Omental fat pad (tissue), 4 donors: Measurements from ENCODE around the gene SETSIP. TPM values are rescaled to one million over a fixed set of nuclear protein-coding genes. Genes with fewer than 3 reads are reported as not detected.
"Not testable (repeated sequence)": the region's sequence is repeated elsewhere in the genome, so short reads cannot be mapped to it uniquely, and the experiment has no call there.

ENCODE experiments used
- ATAC-seq: fragments of 150-250 bp; one replicate; pipeline ENCODE4 v1.9.1; 2016; ENCODE audit warnings: mild to moderate bottlenecking, moderate library complexity; ENCODE audit not compliant: low FRiP score
- DNase-seq: peaks from one replicate; pipeline ENCODE4 v3.0.0-alpha.2; 2019; ENCODE audit warnings: low spot score
- CTCF ChIP-seq, 3 donors: fragments of 450-650 bp; IDR thresholded peaks; one replicate each; pipeline ENCODE4 v1.5.1; 2016 to 2017; ENCODE audit warnings: antibody characterized with exemption in 3 of 3, mild to moderate bottlenecking in 3 of 3, moderate library complexity in 2 of 3
- total RNA-seq, 4 donors: library from RNA; depleted of rRNA; stranded (reverse); fragments of >200 nt; gene quantifications; one replicate each; pipeline ENCODE4 v1.1.0, GENCODE V29; 2016

The SETSIP gene
- total RNA-seq, 4 donors from 2014 or later: not detected

GRCh38 chr1:92031281-92032110, 43.7 kb downstream of the SETSIP start:
- no peak for TF ChIP-seq CTCF (IDR thresholded peaks at IDR 0.05)
- ATAC-seq (no peak), DNase-seq (no peak)

- DNase-seq (no peak), ATAC-seq (no peak)
- TF ChIP-seq CTCF (IDR thresholded peaks at IDR 0.05): no peak
Measured at GRCh38 chr1:92030656-92031107, 44.5 kb downstream of the SETSIP start.

- TF ChIP-seq CTCF (IDR thresholded peaks at IDR 0.05): no peak
- ATAC-seq: no peak
- DNase-seq: no peak
Measured at GRCh38 chr1:92029241-92029922, 45.8 kb downstream of the SETSIP start.

GRCh38 chr1:92026806-92027205, 48.4 kb downstream of the SETSIP start:
- DNase-seq: no peak
- TF ChIP-seq CTCF (IDR thresholded peaks at IDR 0.05): no peak
- ATAC-seq: no peak

GRCh38 chr1:92026042-92026441, 49.2 kb downstream of the SETSIP start:
- not testable (repeated sequence) for ATAC-seq

More at GRCh38 chr1:92026042-92026441, 49.2 kb downstream of the SETSIP start:
- DNase-seq: not testable (repeated sequence)

Other genes with a start within 250 kb of the SETSIP start
- 100 to 1,000 TPM; 104 to 267 (median 196) TPM for gene TGFBR3, start 189.3 kb downstream of the SETSIP start, total RNA-seq
- 1 to 10 TPM in 1 of 4 donors, not detected in 3; 2.8 TPM for gene BRDT, start 126.0 kb downstream of the SETSIP start, total RNA-seq
- gene EPHX4, start 45.4 kb downstream of the SETSIP start, total RNA-seq: under 1 TPM in 1 of 4 donors, not detected in 3; 0.56 TPM
- 10 to 100 TPM in 1 of 4 donors, 1 to 10 TPM in 3; 2.0 to 12.3 (median 6.5) TPM for gene BTBD8, start 4.9 kb upstream of the SETSIP start, total RNA-seq
- gene C1orf146, start 142.5 kb upstream of the SETSIP start, total RNA-seq: not detected
- 10 to 100 TPM in 2 of 4 donors, 1 to 10 TPM in 2; 7.0 to 12.6 (median 9.4) TPM for gene GLMN, start 223.6 kb upstream of the SETSIP start, total RNA-seq
- gene RPAP2, start 223.6 kb upstream of the SETSIP start, total RNA-seq: 10 to 100 TPM in 1 of 4 donors, 1 to 10 TPM in 3; 4.8 to 11.5 (median 6.7) TPM